Measurements from ENCODE around the gene PNN.

The PNN gene

GRCh38 chr14:39229222-39229543 is 54.1 kb downstream of the PNN start:
- no peak for DNase-seq (ENCODE audit: low read depth, low spot score)

- no peak for DNase-seq (ENCODE audit: low read depth, low spot score)
These were observed 54.6 kb downstream of the PNN start for GRCh38 chr14:39229601-39230110.

- no peak for DNase-seq (ENCODE audit: low read depth, low spot score)
These were observed 55.5 kb downstream of the PNN start for GRCh38 chr14:39230416-39231035.

GRCh38 chr14:39231751-39232553 is 56.9 kb downstream of the PNN start:
- peak; percentile 41 for DNase-seq (ENCODE audit: low read depth, low spot score)
